Skin epidermis (tissue), 12 donors: ENCODE data around the gene FTH1.

ENCODE experiments used
- H3K27ac ChIP-seq, 21 experiments: fragments of 200-600 bp; sonication (generic) in 11 of 21; one replicate each; pipeline ENCODE4 v1.5.0; 2020; ENCODE audit warnings: mild to moderate bottlenecking in 3 of 21, inconsistent platforms in 2 of 21, moderate library complexity in 2 of 21
- H3K4me3 ChIP-seq, 7 experiments: fragments of 200-600 bp; sonication (generic) in 2 of 7; one replicate each; pipeline ENCODE4 v1.5.0; 2020; ENCODE audit warnings: inconsistent platforms in 2 of 7, mild to moderate bottlenecking in 2 of 7, moderate library complexity in 1 of 7

The FTH1 gene

GRCh38 chr11:61980783-61981541 is 13.5 kb upstream of the FTH1 start:
- Histone ChIP-seq H3K27ac (peak overlapping the region in 2 of 21 experiments; percentile 2 to 47), H3K4me3 (no peak overlapping the region)

GRCh38 chr11:61978703-61979661 is 11.5 kb upstream of the FTH1 start:
- H3K4me3 ChIP-seq, result no peak overlapping the region
- H3K27ac ChIP-seq, result peak overlapping the region in 5 of 21 experiments; percentile 10 to 54 (median 14)

- Histone ChIP-seq H3K27ac (no peak overlapping the region), H3K4me3 (no peak overlapping the region)
These were observed 9.5 kb upstream of the FTH1 start for GRCh38 chr11:61976813-61977475.

- Histone ChIP-seq H3K27ac (no peak overlapping the region), H3K4me3 (no peak overlapping the region)
These were observed 9.0 kb upstream of the FTH1 start for GRCh38 chr11:61976420-61976800.

GRCh38 chr11:61975638-61976419 is 8.4 kb upstream of the FTH1 start:
- Histone ChIP-seq H3K27ac (peak overlapping the region in 2 of 21 experiments; percentile 2 to 52), H3K4me3 (no peak overlapping the region)

GRCh38 chr11:61974766-61975631 is 7.6 kb upstream of the FTH1 start:
- H3K4me3 ChIP-seq, result no peak overlapping the region
- H3K27ac ChIP-seq, result peak overlapping the region in 7 of 21 experiments; percentile 2 to 98 (median 34)

- Histone ChIP-seq H3K4me3 (no peak overlapping the region), H3K27ac (peak overlapping the region in 20 of 21 experiments; percentile 73 to 100 (median 96))
These were observed 6.2 kb upstream of the FTH1 start for GRCh38 chr11:61973476-61974162.

GRCh38 chr11:61972672-61973475 is 5.4 kb upstream of the FTH1 start:
- Histone ChIP-seq H3K4me3 (no peak overlapping the region), H3K27ac (peak overlapping the region in 20 of 21 experiments; percentile 75 to 100 (median 96))

GRCh38 chr11:61972112-61972671 is 4.8 kb upstream of the FTH1 start:
- H3K27ac ChIP-seq, result peak overlapping the region; percentile 49 to 100 (median 95)
- H3K4me3 ChIP-seq, result no peak overlapping the region

- no peak overlapping the region for H3K4me3 ChIP-seq
- peak overlapping the region in 20 of 21 experiments; percentile 75 to 100 (median 96) for H3K27ac ChIP-seq
These were observed 4.0 kb upstream of the FTH1 start for GRCh38 chr11:61971248-61972111.

- Histone ChIP-seq H3K4me3 (no peak overlapping the region), H3K27ac (peak overlapping the region in 20 of 21 experiments; percentile 78 to 100 (median 97))
These were observed 2.6 kb upstream of the FTH1 start for GRCh38 chr11:61969838-61970662.

GRCh38 chr11:61969391-61969758 is 1.9 kb upstream of the FTH1 start:
- Histone ChIP-seq H3K4me3 (no peak overlapping the region), H3K27ac (peak overlapping the region in 20 of 21 experiments; percentile 47 to 100 (median 97))

GRCh38 chr11:61968758-61969390 is 1.4 kb upstream of the FTH1 start:
- Histone ChIP-seq H3K4me3 (peak overlapping the region in 6 of 7 experiments; percentile 67 to 88 (median 76)), H3K27ac (peak overlapping the region; percentile 82 to 100 (median 97))
